ENCODE measurements around the gene CIP2A. TPM values are rescaled to one million over a fixed set of nuclear protein-coding genes. Genes with fewer than 3 reads are reported as not detected.

Gene CIP2A
- total RNA-seq, 1 experiment from 2014 or later: 34.2 TPM

GRCh38 chr3:108503722-108504121 lies 85.5 kb downstream of the CIP2A start:
- no peak overlapping the region for H3K56ac ChIP-seq (ENCODE audit: insufficient read length, low read depth, low read length)
- no peak overlapping the region for H2BK12ac ChIP-seq (ENCODE audit: insufficient read length, low read depth, low read length)
- no peak overlapping the region for H3K27ac ChIP-seq (ENCODE audit: insufficient read length, low read depth, low read length)
- Mint-ChIP-seq H3K27ac (no peak overlapping the region), H3K27me3 (ENCODE audit: low read depth) (no peaks in the 10 kb centered on the region), H3K36me3 (ENCODE audit: insufficient read depth in 1 of 3, low read depth in 3 of 3) (no peaks in the 10 kb centered on the region), H3K9me3 (no peaks in the 10 kb centered on the region; a peak in 1 of 5 replicates), H3K4me3 (no peak overlapping the region), H3K4me1 (peaks cover 6 to 7% of the 10 kb centered on the region in 2 experiments; a peak in 3 of 4 replicates)
- no peak for TF ChIP-seq CTCF (conservative IDR thresholded peaks at IDR 0.05)
- no peak overlapping the region for H4K5ac ChIP-seq (ENCODE audit: insufficient read length, low read depth, low read length)
- no peak overlapping the region for H3K18ac ChIP-seq (ENCODE audit: insufficient read length, low read depth, low read length)
- DNase-seq: no peak
- no peaks in the 10 kb centered on the region for H3K23me2 ChIP-seq (ENCODE audit: insufficient read length, low read depth, low read length, poor library complexity, severe bottlenecking)
- no peaks in the 10 kb centered on the region for H4K20me1 ChIP-seq (ENCODE audit: control insufficient read depth, insufficient read depth, insufficient read length)
- no peak overlapping the region for H2BK5ac ChIP-seq (ENCODE audit: insufficient read length, low read length)
- H2AK5ac ChIP-seq (ENCODE audit: insufficient read length, low read length): no peak overlapping the region
- no peaks in the 10 kb centered on the region for H3K79me2 ChIP-seq (ENCODE audit: insufficient read depth, low read length)
- no peaks in the 10 kb centered on the region for H3K9me3 ChIP-seq (ENCODE audit: control insufficient read depth, low read depth, low read length)
- no peak overlapping the region for H3T11ph ChIP-seq (ENCODE audit: low read length)
- H2BK20ac ChIP-seq (ENCODE audit: low read depth, low read length, poor library complexity, severe bottlenecking): no peak overlapping the region
- no peak overlapping the region for H2AFZ ChIP-seq (ENCODE audit: low read length)
- no peak overlapping the region for H4K8ac ChIP-seq (replicated peaks; ENCODE audit: insufficient read length, low read depth, low read length)
- no peak overlapping the region for H3K23ac ChIP-seq (ENCODE audit: insufficient read length, low read depth, low read length)
- no peak overlapping the region for H4K91ac ChIP-seq (ENCODE audit: insufficient read length, low read depth, low read length)
- no peak overlapping the region for H2BK120ac ChIP-seq (ENCODE audit: low read depth, low read length, poor library complexity, severe bottlenecking)
- H3K9ac ChIP-seq (ENCODE audit: extremely low read depth, insufficient read length, low read length): no peak overlapping the region
- H3K27me3 ChIP-seq (ENCODE audit: insufficient read depth, low read length): no peaks in the 10 kb centered on the region
- no peak overlapping the region for H2BK15ac ChIP-seq (ENCODE audit: low read depth, low read length)
- H3K4ac ChIP-seq (ENCODE audit: low read depth, low read length): no peak overlapping the region
- no peaks in the 10 kb centered on the region for H3K79me1 ChIP-seq (ENCODE audit: insufficient read depth, low read depth, low read length, poor library complexity, severe bottlenecking)
- H3K4me1 ChIP-seq (ENCODE audit: insufficient read depth, low read length): no peaks in the 10 kb centered on the region; the same call in 1 of the 2 replicates
- H3K14ac ChIP-seq (ENCODE audit: insufficient read depth, low read length): no peak overlapping the region
- no peak overlapping the region for H3K4me2 ChIP-seq (ENCODE audit: insufficient read depth, insufficient read length, low read length)
